GM18498 (cell line): ENCODE results near the gene GNAI3.

Source experiments
- ATAC-seq: cut with Tn5 transposase; IDR thresholded peaks from one replicate; pipeline ENCODE4 v1.9.1; 2021; ENCODE audit warnings: mild to moderate bottlenecking, moderate library complexity; ENCODE audit not compliant: unreplicated experiment

The GNAI3 gene

DNA sequence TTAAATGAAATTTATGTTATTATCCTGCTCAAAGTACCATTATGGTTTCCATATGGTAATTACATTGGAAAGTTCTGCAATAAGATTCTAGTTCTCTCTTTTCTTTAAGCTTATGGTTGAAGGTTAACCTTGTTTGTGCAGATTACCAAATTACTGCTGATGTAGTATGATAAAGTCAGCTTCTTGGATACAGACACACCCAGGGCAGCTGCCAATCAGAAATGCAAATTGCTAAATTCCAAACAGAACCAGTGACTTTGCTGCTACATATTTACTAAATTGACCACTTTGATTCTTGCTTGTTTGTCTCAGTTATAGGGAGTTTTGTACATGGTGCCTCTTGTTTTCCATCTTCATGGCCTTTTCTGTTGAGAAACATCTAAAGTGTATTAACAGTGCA, 44.5 kb downstream of the GNAI3 start:
- no peak for ATAC-seq

DNA sequence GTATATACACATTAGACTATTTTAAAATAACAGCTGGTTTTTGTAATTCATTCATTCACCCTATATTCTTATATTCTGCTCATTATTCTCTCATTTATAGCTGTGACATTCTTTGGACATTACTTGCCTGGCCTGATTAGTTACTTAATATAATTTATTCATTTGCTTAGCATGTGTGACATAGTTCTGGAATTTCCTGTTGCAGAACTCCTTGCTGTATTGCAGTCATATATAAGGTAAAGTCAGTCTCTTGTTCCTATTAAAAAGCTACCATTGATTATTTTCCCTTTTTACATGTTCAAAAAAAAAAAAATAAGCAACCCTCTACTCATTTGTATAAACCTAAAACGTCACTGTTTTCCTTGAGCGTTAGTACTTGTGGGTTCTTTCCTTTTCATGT, 47.1 kb downstream of the GNAI3 start:
- ATAC-seq, result no peak

DNA sequence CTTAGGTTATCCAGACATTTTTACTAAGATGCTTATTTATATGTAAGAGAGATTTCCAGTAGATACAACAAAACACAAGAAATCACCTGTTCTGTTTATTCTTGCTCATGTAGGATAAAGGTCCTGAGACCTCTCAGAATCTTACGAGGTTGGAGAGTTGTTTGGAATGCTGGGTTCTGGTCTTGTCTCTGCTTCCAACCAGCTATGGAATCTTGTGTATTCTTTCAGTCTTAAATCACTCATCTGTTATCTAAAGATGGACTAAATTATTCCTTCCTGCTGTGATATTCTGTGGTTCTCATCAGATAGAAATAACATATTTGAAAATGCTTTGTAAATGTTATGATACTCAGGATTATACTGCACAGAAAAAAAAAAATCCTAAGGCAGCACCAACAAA, 49.7 kb downstream of the GNAI3 start:
- no peak for ATAC-seq

DNA sequence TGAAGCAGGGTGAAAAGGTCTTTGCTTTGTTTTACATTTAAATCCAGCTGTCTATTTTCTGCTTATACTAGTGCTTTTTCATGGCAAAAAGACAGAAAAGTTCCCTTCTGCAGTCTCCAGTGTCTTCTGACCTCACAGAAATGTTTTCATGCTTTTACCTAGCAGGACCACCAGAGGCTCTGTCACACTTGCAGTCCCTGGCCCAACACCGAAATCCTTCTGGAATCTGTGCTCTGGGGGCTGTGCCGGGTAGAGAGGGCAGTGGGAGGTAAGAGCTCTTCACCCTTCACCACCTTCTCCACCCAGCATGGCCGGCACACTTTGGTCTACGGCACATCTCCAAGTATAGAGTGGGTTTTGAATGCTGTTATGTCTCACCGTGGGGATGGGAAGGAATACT, 50.2 kb downstream of the GNAI3 start:
- ATAC-seq, result no peak

DNA sequence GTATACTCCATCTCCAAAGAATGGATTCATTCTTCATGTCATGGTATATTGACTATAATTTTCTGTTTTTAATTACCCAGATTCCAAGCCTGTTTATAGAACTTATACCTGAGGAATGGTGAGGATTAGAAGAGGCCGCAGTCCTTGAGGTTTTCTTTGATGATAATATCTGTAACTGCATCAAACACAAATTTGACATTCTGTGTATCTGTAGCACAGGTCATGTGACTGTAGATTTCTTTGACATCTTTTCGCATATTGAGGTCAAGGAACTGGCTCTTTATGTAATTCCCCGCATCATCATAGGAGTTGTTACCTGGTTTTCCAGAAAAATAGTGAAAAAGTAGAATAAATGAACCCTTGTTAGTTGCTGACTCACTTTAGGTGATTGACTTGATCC, 54.8 kb downstream of the GNAI3 start:
- ATAC-seq, result no peak

DNA sequence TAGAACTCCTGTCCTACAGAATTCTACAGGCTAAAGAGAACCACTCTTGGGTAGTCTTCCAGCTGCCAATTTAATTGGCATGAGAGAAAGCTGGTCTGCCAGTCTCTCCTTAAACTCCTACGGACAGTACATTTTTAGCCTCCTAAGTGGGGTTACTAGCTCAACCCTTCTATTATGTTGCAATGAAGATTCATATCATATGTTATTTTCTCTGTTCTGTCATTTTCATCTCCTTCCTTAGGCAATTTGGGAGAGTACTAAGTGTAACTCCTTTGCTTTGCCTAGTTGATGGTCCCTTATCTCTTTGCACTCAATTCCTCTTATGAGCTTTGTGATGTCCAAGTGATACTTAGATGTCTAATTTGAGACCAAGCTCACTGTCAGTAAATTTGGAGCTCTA, 57.0 kb downstream of the GNAI3 start:
- no peak for ATAC-seq

DNA sequence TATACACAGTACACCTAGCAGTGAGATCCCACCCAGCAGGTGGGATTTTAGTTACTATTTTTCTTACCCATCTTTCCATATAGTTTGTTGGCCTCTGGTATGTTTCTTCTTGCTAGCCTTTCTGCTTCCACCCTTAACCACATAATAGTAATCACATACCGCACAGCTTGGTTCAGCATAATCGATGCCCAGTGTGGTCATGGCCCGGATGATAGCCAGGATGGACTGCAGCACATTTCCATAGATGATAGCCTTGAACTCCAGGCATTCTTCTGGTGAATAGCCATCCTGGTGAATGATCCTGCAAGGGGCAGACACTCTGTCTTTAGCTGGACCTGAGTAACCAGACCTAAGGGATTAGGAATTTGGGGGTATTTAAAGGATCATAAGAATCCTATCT, 61.5 kb downstream of the GNAI3 start:
- no peak for ATAC-seq

DNA sequence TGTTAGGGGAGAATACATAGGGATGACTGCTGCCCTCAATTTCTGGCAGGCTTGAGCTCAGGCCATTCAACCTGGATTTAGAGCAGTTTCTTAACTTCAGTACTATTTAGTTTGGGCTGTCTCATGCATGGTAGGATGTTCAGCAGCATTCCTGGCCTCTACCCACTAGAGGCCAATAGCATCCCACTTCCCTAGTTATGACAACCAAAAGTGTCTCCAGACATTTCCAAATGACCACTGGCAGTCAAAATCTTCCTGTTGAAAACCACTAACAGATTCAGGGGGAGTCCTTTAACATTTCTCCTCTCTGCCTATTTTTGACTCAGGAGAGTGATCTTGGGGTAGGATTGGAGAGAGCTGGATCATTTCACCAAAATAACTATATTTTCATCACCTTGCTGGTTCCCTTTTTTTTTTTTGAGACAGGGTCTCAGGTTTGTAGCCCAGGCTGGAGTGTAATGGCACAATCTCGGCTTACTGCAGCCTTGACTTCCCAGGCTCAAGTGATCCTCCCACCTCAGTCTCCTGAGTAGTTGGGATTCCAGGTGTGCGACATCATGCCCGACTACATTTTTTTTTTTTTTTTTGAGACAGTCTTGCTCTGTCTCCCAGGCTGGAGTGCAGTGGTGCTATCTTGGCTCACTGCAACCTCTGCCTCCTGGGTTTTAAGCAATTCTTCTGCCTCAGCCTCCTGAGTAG, 62.3 kb downstream of the GNAI3 start:
- no peak for ATAC-seq

DNA sequence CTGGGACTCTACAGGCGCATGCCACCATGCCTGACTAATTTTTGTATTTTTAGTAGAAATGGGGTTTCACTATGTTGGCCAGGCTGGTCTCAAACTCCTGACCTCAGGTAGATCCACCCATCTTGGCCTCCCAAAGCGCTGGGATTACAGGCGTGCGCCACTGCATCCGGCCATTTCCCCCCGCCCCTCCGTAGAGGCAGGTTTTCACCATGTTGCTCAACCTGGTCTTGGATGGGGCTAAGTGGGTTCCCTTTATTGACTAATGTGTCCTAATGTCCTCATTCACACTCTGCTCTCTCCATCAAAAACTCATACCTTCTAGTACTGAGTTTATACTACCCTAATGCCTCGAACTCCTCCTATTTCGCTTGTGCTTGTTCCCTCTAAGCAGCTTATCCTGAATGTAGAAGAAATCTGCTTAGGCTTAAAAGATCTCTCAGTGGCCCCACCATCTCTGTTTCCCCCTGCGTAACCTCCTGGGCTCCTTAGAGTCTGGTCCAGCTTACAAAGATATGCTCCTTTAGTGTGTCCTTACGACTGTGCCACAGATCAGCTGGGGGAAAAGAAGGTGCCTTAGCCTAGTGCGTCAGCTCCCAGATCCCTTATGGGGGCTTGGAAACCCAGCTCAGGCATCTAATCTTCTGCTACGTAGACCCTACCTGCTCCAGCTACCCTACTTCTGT, 63.0 kb downstream of the GNAI3 start:
- no peak for ATAC-seq

DNA sequence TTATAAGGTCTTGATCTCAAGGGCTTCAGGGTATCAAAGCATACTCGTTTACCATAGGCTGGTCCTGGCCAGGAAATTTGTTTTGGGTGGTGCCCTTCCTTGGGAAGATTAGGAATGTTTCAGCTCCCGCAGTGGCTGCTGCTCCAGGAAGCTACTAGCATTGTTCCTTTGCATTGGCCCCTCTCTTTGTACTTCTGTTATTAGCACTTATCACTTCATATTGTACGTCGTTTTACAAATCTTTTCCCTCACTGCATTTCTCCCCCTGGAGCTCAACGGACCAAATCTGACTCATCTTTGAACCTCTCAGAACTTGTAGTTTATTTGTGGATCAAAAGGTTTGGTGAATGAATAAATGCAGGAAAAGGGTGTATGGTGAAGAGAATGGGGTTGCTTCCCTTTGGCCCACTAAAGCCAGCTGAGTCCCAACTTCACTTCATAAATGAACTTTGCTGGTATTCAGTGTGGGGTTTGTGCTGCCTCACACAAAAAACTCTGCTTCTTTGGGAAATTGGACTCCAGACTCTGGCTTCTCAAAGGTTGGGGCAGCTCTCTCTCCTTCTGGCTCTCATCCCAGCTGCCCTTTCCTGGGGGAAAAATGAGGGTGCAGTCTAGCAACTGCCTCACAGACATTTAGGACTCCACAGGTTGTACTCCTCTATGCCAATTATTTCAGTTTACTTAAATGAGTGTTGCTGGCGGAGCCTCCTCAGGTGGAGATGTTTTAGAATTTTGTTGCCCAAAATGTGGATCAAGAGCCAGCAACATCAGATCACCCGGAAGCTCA, 65.1 kb downstream of the GNAI3 start:
- ATAC-seq, result no peak

DNA sequence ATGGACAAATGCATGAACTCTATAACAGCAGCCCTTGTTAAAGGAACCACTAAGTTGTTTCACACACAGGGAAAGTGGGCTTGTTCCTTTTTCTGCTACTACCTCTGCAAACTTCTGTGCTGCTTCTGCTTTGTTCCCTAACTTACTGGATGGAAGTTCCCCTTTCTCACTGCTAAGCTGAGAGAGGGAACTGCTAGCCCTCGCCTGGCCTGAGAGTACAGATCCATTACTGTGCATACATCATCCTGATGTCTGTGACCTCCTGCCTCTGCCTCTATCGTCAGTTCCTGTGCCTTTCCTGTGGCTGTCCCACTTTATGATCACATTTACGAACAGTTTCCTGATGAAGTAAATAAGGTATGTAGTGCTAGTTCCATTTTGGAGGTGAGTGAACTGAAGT, 67.5 kb downstream of the GNAI3 start:
- ATAC-seq, result no peak

DNA sequence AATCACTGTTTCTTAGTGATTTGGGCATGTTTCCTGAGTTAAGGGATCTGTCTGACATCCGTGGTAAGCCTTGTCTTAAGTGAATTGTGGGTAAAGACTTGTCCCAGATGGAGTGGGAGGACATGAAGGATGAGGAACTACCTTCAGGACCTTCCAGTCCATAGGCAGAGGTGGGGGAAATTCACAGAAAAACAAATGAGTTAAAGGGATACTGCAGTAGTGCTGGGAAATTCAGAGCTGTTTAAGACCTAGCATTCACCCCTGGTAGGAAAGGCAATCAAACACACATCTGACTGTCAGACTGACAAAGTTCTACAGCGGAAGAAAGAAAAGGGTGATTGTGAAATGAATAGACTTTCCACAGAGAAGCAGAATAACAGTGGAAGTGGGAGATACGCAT, 68.0 kb downstream of the GNAI3 start:
- ATAC-seq, result no peak

DNA sequence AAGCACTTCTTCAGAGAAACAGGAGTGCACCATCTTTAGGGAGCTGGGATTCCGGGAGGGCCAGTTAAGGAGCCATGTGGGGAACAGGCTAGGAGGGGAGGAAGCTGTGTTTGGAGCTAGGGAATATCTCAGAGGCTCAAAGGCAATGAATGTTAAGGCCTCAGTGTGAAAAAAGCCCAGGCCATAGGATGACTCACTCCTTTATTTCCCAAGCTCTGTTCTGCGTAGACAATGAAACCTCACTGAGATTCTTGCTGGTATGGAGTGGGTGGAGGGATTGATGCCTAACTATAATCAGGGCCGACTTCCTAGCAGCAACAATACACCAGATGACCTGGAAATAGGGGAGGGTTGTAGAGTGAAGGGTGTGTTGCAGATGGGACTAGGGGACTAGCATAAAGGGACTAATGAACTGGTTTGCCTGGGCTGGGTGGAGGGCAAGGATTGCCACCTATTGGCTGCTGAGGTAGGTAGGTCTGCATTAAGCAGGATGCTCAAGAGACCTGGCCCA, 68.9 kb downstream of the GNAI3 start:
- no peak for ATAC-seq

DNA sequence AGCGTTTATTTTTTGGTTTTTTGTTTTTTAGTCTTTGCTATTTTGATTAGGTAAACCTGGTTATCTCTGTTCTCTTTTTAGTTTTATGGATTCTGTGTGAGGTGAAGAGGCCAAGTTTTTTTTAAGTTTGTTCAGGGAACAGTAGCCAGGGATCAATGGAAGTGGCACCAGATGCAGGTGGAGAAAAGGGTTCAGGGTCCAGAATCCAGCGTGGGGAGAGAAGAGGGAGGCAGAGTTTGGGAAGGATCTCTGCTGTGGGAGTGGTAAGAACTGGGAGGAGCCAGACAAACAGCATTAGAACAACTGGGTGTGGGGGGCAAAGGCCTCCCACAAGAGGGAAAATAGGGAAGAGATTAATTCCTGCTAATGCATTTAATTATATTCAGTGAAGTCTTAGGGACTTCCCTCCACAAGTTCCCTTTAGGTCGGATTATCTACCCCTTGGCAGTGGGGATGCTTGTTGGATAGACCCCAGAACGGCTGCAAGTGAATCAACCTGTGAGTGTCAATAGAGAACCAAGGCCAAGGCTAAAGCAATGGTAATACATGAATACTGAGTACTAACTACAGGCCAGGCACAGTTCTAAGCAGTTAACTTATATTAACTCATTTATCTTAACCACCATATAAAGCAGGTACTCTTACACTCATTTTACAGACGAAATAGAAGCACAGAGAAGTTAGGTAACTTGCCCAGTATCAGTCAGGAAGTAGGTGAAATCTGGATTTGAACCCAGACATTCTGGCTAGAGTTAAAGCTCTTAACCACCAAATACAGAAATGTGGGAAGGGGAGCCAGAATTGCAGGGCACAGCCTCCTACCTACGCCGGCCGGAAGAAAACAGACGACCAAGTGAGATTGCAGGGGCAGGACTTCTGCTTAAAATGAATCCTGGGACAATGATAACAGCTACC, 70.5 kb downstream of the GNAI3 start:
- ATAC-seq, result no peak

DNA sequence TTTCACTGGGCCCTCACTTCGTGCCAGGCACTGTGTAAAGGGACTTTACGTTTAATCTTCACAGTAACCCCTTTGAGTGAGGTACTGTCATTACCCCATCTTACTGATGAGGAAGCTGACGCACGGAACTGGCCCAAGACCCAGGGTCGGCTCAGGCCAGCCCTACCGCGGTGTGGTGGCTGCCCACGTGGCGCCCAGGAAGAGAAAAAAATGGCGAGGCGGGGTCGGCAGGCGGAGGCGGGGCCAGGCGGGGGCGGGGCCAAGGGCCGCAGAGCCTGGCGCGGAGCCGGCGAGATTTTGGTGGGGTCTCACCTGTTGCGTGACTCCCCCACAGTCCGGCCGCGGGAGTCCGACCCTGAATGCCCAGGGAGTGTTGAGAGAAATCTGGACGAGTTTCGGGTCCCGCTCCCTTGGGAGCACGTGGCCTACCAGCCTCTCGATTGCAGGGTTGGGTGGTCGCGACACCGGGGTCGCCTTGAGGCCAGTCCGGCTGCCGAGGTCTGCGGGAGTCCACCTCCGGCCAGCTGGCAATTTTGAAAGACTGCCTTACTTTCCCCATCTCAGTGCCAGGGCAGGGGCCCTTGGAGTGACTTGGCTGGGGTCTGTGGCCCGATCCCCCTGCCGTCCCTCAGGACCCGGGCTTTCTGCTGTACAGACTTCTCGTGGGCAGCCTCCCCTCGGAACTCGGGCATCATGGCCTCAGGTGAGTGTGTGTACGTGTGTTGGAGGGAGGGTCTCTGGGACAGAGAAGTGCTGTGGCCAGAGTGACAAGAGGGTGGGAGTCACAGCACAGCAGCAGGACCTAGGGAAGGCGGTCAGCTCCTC, 71.4 kb downstream of the GNAI3 start, which contains the start of the genes AMPD2 and GNAT2:
Gene AMPD2 (plus strand): TSS at position 262 of the 825 bp plus-strand sequence. CDS start 1,339 bp downstream, outside the sequence.
Gene GNAT2 (minus strand): TSS at position 41 of the 825 bp plus-strand sequence. CDS start 6,746 bp downstream, outside the sequence.
- peak; percentile 64 for ATAC-seq

DNA sequence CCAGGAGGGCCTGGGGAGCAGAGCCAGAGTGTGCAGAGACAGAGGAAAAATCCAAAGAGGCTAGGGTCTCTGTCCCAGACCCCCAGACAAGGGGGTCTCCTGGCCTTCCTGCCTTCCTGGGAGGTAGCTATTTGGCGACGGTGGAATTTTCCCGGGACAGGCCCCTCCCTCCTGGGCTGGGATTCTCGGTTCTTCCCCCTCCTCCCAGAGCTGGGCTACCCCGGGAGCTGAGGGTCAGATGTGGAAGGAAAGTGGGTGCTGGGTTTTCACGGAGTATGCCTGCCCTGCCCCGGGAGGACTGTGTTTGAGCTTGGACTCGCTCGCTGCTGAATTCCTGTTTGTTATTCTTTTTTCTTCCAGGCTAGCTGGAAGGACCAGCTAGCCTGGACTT, 72.0 kb downstream of the GNAI3 start:
- no peak for ATAC-seq

DNA sequence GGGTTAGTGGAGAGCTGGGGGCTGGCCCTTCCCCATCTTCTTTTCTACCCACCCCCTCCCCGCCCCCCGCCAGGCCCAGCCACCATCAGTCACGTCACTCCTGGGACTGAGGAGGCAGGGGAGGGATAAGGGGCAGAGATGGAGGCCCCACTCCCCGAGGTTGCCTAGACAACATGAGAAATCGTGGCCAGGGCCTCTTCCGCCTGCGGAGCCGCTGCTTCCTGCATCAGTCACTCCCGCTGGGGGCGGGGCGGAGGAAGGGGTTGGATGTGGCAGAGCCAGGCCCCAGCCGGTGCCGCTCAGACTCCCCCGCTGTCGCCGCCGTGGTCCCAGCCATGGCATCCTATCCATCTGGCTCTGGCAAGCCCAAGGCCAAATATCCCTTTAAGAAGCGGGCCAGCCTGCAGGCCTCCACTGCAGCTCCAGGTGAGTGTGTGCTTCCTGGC, 72.4 kb downstream of the GNAI3 start:
- ATAC-seq, result peak; percentile 76

DNA sequence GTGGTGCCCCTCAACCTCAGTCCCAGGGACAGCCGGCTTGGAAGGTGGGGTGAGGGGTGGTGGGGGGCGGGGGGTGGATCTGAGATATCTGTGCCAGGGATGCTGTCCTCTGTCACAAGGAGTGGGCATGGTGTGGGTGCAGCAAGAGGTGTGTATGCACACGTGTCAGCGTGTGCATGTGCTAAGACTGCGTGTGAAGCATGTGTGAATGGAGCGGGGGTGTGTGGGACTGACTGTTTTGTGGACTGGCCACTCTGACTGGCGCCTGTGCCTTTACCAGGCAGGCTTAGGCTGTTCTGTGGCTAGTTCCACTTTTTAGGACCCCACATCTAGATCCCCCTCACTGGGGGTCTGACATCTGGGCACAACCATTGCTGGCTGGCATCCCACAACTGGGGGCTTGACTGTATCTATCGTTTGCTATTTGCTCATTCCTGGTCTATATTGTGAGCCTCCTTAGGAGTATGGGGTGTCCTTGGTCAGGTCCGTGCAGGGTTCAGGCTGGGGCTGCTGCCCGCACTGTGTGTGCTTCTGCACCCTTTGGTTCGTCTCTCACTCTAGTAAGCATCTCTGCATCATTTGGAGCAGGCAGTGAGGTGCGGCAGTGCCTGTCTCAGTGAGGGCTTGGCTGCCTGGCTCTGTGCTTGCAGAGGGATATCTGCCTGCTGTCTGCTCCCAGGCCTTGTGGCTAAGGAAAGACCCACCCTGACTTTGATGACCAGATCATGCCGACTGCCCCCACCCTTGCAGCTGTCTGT, 73.1 kb downstream of the GNAI3 start:
- ATAC-seq, result no peak
